SK-N-SH (cell line): ENCODE data around the gene TMEM202.

Source experiments
- EP300 ChIP-seq, 2 experiments: IDR thresholded peaks; 2 replicates each; pipeline versions ENCODE4 v1.4.0 to v1.6.1; 2012; ENCODE audit warnings: borderline replicate concordance in 1 of 2, low read depth in 1 of 2, low read length in 1 of 2
- FOSL2 ChIP-seq: IDR thresholded peaks from 2 replicates; pipeline ENCODE4 v1.4.0; 2012; ENCODE audit warnings: low read depth, mild to moderate bottlenecking, moderate library complexity, borderline replicate concordance
- JUND ChIP-seq: IDR thresholded peaks from 2 replicates; pipeline ENCODE4 v1.4.0; 2012
- NFIC ChIP-seq: IDR thresholded peaks from 2 replicates; pipeline ENCODE4 v1.4.0; 2012; ENCODE audit warnings: borderline replicate concordance
- POLR2AphosphoS5 ChIP-seq: IDR thresholded peaks from 2 replicates; pipeline ENCODE4 v1.6.1; 2012; ENCODE audit warnings: low read depth, low read length
- RAD21 ChIP-seq: IDR thresholded peaks from 2 replicates; pipeline ENCODE4 v1.6.1; 2012; ENCODE audit warnings: mild to moderate bottlenecking, low read length
- RFX5 ChIP-seq: IDR thresholded peaks from 2 replicates; pipeline ENCODE4 v1.6.1; 2012; ENCODE audit warnings: mild to moderate bottlenecking, improper control_type of control experiment, low read length
- USF2 ChIP-seq: fragments of 150-350 bp; IDR thresholded peaks from 2 replicates; pipeline ENCODE4 v1.6.1; 2017; ENCODE audit warnings: antibody characterized with exemption, low read length, low read depth, borderline replicate concordance
- YY1 ChIP-seq: IDR thresholded peaks from 2 replicates; pipeline ENCODE4 v1.4.0; 2012; ENCODE audit warnings: low read depth, mild to moderate bottlenecking
- ZBTB33 ChIP-seq: IDR thresholded peaks from 2 replicates; pipeline ENCODE4 v1.4.0; 2012; ENCODE audit warnings: low read depth, borderline replicate concordance
- TF ChIP-seq, protein P1 (sequence below): fragments of 200-600 bp; sonication (generic); IDR thresholded peaks from 2 replicates; pipeline ENCODE4 v1.6.1; 2017; ENCODE audit warnings: antibody characterized with exemption, mild to moderate bottlenecking, moderate library complexity
- TF ChIP-seq, protein P2 (sequence below): IDR thresholded peaks from 2 replicates; pipeline ENCODE4 v1.4.0; 2012; ENCODE audit warnings: low read depth

DNA sequence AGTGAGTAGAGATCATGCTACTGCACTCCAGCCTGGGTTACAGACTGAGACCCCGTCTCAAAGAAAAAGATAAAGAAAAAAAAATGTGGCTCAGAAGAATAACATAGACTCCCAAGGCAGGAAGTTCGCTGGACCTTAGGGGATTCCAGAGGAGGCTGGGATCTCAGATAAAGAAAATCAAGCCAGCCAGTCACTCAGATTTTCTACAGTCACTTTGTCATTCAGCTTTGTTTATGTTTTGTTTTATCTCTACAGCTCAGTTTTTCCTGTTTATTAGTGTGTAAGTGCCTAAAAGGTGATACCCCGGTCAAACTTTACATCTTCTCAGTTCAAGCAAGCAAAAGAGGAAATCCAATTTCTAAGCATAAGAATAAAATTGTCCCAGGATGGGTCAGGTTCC, 6.3 kb downstream of the TMEM202 start:
- TF ChIP-seq RAD21 (no peak), EP300 (IDR thresholded peaks at IDR 0.05; ENCODE audit: borderline replicate concordance in 1 of 2, low read depth in 1 of 2, low read length in 1 of 2) (no peak), ZBTB33 (no peak), FOSL2 (no peak), POLR2AphosphoS5 (no peak), JUND (no peak), USF2 (no peak), NFIC (no peak), YY1 (no peak), RFX5 (no peak)
- TF ChIP-seq, protein P1, sequence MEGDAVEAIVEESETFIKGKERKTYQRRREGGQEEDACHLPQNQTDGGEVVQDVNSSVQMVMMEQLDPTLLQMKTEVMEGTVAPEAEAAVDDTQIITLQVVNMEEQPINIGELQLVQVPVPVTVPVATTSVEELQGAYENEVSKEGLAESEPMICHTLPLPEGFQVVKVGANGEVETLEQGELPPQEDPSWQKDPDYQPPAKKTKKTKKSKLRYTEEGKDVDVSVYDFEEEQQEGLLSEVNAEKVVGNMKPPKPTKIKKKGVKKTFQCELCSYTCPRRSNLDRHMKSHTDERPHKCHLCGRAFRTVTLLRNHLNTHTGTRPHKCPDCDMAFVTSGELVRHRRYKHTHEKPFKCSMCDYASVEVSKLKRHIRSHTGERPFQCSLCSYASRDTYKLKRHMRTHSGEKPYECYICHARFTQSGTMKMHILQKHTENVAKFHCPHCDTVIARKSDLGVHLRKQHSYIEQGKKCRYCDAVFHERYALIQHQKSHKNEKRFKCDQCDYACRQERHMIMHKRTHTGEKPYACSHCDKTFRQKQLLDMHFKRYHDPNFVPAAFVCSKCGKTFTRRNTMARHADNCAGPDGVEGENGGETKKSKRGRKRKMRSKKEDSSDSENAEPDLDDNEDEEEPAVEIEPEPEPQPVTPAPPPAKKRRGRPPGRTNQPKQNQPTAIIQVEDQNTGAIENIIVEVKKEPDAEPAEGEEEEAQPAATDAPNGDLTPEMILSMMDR: no peak
- TF ChIP-seq, protein P2, sequence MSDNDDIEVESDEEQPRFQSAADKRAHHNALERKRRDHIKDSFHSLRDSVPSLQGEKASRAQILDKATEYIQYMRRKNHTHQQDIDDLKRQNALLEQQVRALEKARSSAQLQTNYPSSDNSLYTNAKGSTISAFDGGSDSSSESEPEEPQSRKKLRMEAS: no peak
